Thyroid gland (tissue), 4 donors: ENCODE results near the gene UBL3.

Source experiments
- POLR2A ChIP-seq, 2 donors: fragments of 450-650 bp; IDR thresholded peaks; one replicate each; pipeline ENCODE4 v1.6.1; 2017; ENCODE audit warnings: antibody characterized with exemption in 2 of 2, mild to moderate bottlenecking in 2 of 2, moderate library complexity in 1 of 2
- TF ChIP-seq, protein P1 (sequence below), 6 experiments: fragments of 200-600 bp in 3 of 6; fragments of 450-650 bp in 3 of 6; sonication (generic) in 3 of 6; IDR thresholded peaks; one replicate each; pipeline ENCODE4 v1.5.1; 2016 to 2019; ENCODE audit warnings: antibody characterized with exemption in 6 of 6, mild to moderate bottlenecking in 2 of 6, inconsistent platforms in 1 of 6, moderate library complexity in 1 of 6

- TF ChIP-seq POLR2A (IDR thresholded peaks at IDR 0.05): no peak
- TF ChIP-seq, protein P1, sequence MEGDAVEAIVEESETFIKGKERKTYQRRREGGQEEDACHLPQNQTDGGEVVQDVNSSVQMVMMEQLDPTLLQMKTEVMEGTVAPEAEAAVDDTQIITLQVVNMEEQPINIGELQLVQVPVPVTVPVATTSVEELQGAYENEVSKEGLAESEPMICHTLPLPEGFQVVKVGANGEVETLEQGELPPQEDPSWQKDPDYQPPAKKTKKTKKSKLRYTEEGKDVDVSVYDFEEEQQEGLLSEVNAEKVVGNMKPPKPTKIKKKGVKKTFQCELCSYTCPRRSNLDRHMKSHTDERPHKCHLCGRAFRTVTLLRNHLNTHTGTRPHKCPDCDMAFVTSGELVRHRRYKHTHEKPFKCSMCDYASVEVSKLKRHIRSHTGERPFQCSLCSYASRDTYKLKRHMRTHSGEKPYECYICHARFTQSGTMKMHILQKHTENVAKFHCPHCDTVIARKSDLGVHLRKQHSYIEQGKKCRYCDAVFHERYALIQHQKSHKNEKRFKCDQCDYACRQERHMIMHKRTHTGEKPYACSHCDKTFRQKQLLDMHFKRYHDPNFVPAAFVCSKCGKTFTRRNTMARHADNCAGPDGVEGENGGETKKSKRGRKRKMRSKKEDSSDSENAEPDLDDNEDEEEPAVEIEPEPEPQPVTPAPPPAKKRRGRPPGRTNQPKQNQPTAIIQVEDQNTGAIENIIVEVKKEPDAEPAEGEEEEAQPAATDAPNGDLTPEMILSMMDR (IDR thresholded peaks at IDR 0.05): no peak
These were observed 93.9 kb downstream of the UBL3 start for GRCh38 chr13:29756506-29756905.
